Measurements from ENCODE around the gene VILL.

Gene VILL

DNA sequence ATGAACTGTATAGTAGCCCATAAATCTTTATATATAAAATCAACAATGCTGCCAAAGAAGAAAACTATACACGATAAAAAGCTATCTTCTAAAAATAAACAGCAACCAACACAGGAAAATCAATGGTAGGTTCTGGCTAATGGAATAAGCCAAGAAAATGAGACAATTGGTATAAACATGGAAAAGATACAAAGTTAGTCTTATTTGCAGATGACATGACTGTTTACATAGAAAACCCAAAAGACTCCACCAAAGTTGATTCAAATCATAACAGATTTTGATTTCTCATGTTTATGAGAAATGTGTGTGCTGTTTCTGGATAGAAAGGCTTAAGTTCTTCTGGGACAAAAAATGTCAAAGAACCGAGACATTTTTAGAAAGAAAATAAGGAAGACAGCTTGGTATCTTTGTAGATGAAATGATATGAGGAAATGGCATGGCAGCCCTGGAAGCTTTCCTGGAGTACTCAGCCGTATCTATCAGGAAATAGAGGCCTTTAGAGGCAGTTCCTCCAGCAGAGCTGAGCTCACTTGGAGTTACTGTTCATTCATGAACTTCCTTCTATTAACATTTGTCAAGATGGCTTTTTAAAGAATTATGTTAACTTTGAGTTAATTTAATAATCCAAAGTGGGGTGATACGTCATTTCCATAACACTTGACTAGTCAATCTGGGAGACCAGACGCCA is 36.7 kb upstream of the VILL start:
- Histone ChIP-seq H3K27ac (no peak overlapping the region), H3K4me1 (ENCODE audit: low read depth, poor library complexity, severe bottlenecking) (no peaks in the 10 kb centered on the region)
- TF ChIP-seq, protein P1, sequence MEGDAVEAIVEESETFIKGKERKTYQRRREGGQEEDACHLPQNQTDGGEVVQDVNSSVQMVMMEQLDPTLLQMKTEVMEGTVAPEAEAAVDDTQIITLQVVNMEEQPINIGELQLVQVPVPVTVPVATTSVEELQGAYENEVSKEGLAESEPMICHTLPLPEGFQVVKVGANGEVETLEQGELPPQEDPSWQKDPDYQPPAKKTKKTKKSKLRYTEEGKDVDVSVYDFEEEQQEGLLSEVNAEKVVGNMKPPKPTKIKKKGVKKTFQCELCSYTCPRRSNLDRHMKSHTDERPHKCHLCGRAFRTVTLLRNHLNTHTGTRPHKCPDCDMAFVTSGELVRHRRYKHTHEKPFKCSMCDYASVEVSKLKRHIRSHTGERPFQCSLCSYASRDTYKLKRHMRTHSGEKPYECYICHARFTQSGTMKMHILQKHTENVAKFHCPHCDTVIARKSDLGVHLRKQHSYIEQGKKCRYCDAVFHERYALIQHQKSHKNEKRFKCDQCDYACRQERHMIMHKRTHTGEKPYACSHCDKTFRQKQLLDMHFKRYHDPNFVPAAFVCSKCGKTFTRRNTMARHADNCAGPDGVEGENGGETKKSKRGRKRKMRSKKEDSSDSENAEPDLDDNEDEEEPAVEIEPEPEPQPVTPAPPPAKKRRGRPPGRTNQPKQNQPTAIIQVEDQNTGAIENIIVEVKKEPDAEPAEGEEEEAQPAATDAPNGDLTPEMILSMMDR (conservative IDR thresholded peaks at IDR 0.05; ENCODE audit: low read depth, low read length), result no peak

DNA sequence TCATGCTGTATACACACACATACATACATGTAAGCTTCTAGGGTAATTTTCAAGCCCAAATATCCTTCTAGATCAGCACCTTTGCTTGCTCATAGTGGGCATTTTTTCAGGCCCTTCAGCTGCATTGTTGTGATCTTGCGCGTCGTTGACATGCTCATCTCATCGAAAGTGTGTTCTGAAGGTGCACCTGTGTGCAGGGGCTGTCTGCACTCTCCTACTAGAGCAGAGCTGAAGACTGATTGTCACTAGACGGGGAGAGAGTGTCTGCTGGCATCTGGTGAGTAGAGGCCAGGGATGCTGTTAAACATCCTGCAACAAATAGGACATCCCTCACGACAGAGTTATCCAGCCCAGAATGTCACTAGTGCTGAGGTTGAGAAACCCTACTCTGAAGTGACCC is 35.7 kb upstream of the VILL start:
- H3K4me2 ChIP-seq, result no peak overlapping the region
- H3K36me3 ChIP-seq (ENCODE audit: insufficient read depth), result no peaks in the 10 kb centered on the region
- no peak overlapping the region for H3K27ac ChIP-seq
- H2AFZ ChIP-seq (ENCODE audit: low read depth), result no peak overlapping the region
- H3K27me3 ChIP-seq (ENCODE audit: insufficient read depth, low read depth), result no peaks in the 10 kb centered on the region
- TF ChIP-seq, protein P1 (conservative IDR thresholded peaks at IDR 0.05; ENCODE audit: low read depth, low read length), result no peak
- no peak overlapping the region for H3K9ac ChIP-seq
- no peaks in the 10 kb centered on the region for H3K79me2 ChIP-seq (ENCODE audit: insufficient read depth, low read depth)
- no peak overlapping the region for H3K4me3 ChIP-seq (IDR thresholded peaks at IDR 0.05; ENCODE audit: insufficient read depth, low read depth, low read length)
- no peaks in the 10 kb centered on the region for H4K20me1 ChIP-seq (ENCODE audit: insufficient read depth)
- no peaks in the 10 kb centered on the region for H3K4me1 ChIP-seq (ENCODE audit: low read depth, poor library complexity, severe bottlenecking)

More for the DNA sequence above, 36.7 kb upstream of the VILL start:
- H3K4me2 ChIP-seq, result no peak overlapping the region
- no peaks in the 10 kb centered on the region for H4K20me1 ChIP-seq (ENCODE audit: insufficient read depth)
- H3K9ac ChIP-seq, result no peak overlapping the region
- H2AFZ ChIP-seq (ENCODE audit: low read depth), result no peak overlapping the region
- H3K79me2 ChIP-seq (ENCODE audit: insufficient read depth, low read depth), result no peaks in the 10 kb centered on the region
- H3K36me3 ChIP-seq (ENCODE audit: insufficient read depth), result no peaks in the 10 kb centered on the region
- no peaks in the 10 kb centered on the region for H3K27me3 ChIP-seq (ENCODE audit: insufficient read depth, low read depth)
- H3K4me3 ChIP-seq (IDR thresholded peaks at IDR 0.05; ENCODE audit: insufficient read depth, low read depth, low read length), result no peak overlapping the region

DNA sequence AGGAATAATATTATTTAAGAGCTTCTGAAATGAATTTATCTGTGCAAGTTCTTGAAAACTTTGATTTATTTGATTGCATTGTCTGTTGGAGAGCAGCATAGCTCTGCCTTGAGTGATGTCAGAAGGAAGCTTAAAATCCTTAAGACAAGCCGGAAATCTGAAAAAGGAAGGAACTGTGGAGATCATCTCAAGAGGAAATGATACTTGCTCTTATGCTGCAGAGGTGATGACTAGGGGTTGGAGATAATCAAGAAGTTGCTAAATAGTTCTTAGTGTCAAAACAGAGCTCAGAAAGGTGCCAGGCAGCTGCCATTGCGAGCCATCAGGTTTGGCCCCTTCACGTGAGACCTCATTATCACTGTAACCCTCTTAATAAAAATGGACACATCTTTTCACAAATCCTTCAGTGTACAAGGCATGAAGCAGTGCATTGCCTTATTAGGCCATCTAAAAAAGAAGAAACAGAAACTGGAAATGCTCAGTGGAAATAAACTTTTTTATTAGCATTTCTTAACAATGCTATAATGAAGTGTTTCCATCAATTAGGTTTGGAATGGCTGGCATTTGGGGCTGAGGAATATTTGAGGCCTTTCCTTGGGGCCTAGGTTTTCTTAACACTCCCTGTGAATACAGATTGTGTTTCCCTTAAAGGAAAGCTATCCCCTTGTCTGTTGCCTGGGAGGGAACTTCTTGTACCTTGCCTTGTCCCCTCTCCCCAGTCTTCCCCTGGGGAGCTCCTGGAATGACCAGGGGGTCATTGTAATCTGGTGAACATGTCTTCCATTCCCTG is 34.5 kb upstream of the VILL start:
- H3K4me3 ChIP-seq (IDR thresholded peaks at IDR 0.05; ENCODE audit: insufficient read depth, low read depth, low read length), result no peak overlapping the region
- H2AFZ ChIP-seq (ENCODE audit: low read depth), result no peak overlapping the region
- no peaks in the 10 kb centered on the region for H4K20me1 ChIP-seq (ENCODE audit: insufficient read depth)
- H3K79me2 ChIP-seq (ENCODE audit: insufficient read depth, low read depth), result no peaks in the 10 kb centered on the region
- no peaks in the 10 kb centered on the region for H3K4me1 ChIP-seq (ENCODE audit: low read depth, poor library complexity, severe bottlenecking)
- H3K4me2 ChIP-seq, result no peak overlapping the region
- TF ChIP-seq, protein P1 (conservative IDR thresholded peaks at IDR 0.05; ENCODE audit: low read depth, low read length), result no peak
- no peaks in the 10 kb centered on the region for H3K36me3 ChIP-seq (ENCODE audit: insufficient read depth)
- no peak overlapping the region for H3K9ac ChIP-seq
- H3K27me3 ChIP-seq (ENCODE audit: insufficient read depth, low read depth), result no peaks in the 10 kb centered on the region
- H3K27ac ChIP-seq, result no peak overlapping the region

DNA sequence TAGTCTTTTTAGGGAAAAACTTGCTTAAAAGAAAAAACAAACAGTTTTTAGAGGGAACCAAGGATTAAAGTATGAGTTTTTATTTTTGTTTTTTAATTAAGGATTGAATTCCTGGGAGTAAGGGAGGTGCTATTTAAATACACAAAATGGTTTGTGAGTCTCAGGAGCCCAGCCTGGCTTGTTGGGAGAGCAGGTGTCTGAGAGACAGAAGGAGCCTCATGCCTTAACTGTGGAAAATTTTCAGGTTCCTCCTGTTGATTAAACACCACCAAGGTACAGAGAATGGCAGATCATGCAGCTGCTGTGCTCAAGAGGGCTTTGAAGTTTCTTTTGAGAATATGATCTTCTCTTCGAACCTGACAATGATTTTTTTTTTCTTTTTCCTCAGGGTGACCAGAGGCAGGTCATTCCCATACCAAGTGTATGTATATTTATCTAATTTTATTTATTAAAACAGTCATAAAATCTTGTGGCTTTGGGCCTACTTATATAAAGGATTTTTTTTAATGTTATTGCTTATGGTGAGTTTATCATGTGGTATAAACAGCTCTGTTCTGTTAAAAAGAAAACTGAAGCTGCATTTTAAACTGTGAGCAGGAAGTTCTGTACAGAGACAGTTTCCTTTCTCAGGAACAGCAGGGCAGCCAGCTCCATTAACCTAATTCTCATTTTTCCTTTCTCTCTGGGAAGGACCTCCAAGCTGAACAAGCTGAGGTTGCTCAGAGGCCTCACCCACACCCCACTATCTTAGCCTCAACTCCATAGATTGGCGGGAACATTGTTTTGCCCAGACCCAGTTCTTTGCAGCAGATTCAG is 33.7 kb upstream of the VILL start:
- H2AFZ ChIP-seq (ENCODE audit: low read depth), result no peak overlapping the region
- no peak overlapping the region for H3K4me2 ChIP-seq
- no peaks in the 10 kb centered on the region for H3K4me1 ChIP-seq (ENCODE audit: low read depth, poor library complexity, severe bottlenecking)
- H3K27ac ChIP-seq, result no peak overlapping the region
- TF ChIP-seq, protein P1 (conservative IDR thresholded peaks at IDR 0.05; ENCODE audit: low read depth, low read length), result no peak
- no peaks in the 10 kb centered on the region for H3K79me2 ChIP-seq (ENCODE audit: insufficient read depth, low read depth)
- no peak overlapping the region for H3K4me3 ChIP-seq (IDR thresholded peaks at IDR 0.05; ENCODE audit: insufficient read depth, low read depth, low read length)
- H4K20me1 ChIP-seq (ENCODE audit: insufficient read depth), result no peaks in the 10 kb centered on the region
- H3K36me3 ChIP-seq (ENCODE audit: insufficient read depth), result no peaks in the 10 kb centered on the region
- H3K27me3 ChIP-seq (ENCODE audit: insufficient read depth, low read depth), result no peaks in the 10 kb centered on the region
- H3K9ac ChIP-seq, result no peak overlapping the region
